PC-9 (cell line): Measurements from ENCODE around the gene RNH1. TPM values are rescaled to one million over a fixed set of nuclear protein-coding genes. Genes with fewer than 3 reads are reported as not detected.

Experiments used
- BruUV-seq: library from RNA; stranded (reverse); fragments of 400-500 nt; replicated peaks from 2 replicates; lab custom pipeline; 2021; lab: Mats Ljungman, UMichigan
- CTCF ChIA-PET: fragments of 300-600 bp; sonication (Branson Sonifier 250); formaldehyde crosslinking; loops from one replicate; lab custom pipeline; 2022; ENCODE audit warnings: antibody characterized with exemption; lab: Charles Lee
- POLR2A ChIA-PET: fragments of 300-600 bp; sonication (Branson Sonifier 250); formaldehyde crosslinking; loops from one replicate; lab custom pipeline; 2022; ENCODE audit warnings: antibody characterized with exemption; ENCODE audit not compliant: unreplicated experiment; lab: Charles Lee
- DNase-seq, 2 experiments: peaks; one replicate each; pipeline versions ENCODE4 v3.0.0 to v3.0.0-alpha.2; 2015 to 2022; ENCODE audit warnings: mixed read lengths in 1 of 2
- H2AFZ ChIP-seq: fragments of 200-600 bp; sonication (generic); 2 replicates; pipeline ENCODE4 v1.8.1; 2017; ENCODE audit warnings: antibody characterized with exemption
- H3F3A ChIP-seq: fragments of 200-600 bp; sonication (generic); 2 replicates; pipeline ENCODE4 v1.8.1; 2017; ENCODE audit warnings: antibody characterized with exemption, mild to moderate bottlenecking, low read depth; ENCODE audit not compliant: insufficient read depth
- H3K27ac ChIP-seq: fragments of 200-600 bp; sonication (generic); 2 replicates; pipeline ENCODE4 v1.6.1; 2016; ENCODE audit warnings: mixed run types
- H3K27me3 ChIP-seq: fragments of 200-600 bp; sonication (generic); 2 replicates; pipeline ENCODE4 v1.6.1; 2016; ENCODE audit warnings: low read depth, mixed run types; ENCODE audit not compliant: insufficient read depth
- H3K36me3 ChIP-seq: fragments of 200-600 bp; sonication (generic); 2 replicates; pipeline ENCODE4 v1.6.1; 2016; ENCODE audit warnings: low read depth, mixed run types
- H3K4me1 ChIP-seq: fragments of 200-600 bp; sonication (generic); replicated peaks from 2 replicates; pipeline ENCODE4 v1.6.1; 2016; ENCODE audit warnings: mixed run types; ENCODE audit not compliant: insufficient read depth
- H3K4me2 ChIP-seq: fragments of 200-600 bp; sonication (generic); 2 replicates; pipeline ENCODE4 v1.6.1; 2017; ENCODE audit warnings: mixed run types
- H3K4me3 ChIP-seq: fragments of 200-600 bp; sonication (generic); 2 replicates; pipeline ENCODE4 v1.6.1; 2016; ENCODE audit warnings: mixed run types
- H3K79me2 ChIP-seq: fragments of 200-600 bp; sonication (generic); 2 replicates; pipeline ENCODE4 v1.6.1; 2017; ENCODE audit warnings: low read depth, mixed run types
- H3K9me2 ChIP-seq: fragments of 200-600 bp; sonication (generic); 2 replicates; pipeline ENCODE4 v1.8.1; 2017; ENCODE audit warnings: mild to moderate bottlenecking; ENCODE audit not compliant: insufficient read depth
- H3K9me3 ChIP-seq: fragments of 200-600 bp; sonication (generic); 2 replicates; pipeline ENCODE4 v1.8.1; 2016; ENCODE audit warnings: low read depth; ENCODE audit not compliant: insufficient read depth
- H4K20me1 ChIP-seq: fragments of 200-600 bp; sonication (generic); 2 replicates; pipeline ENCODE4 v1.8.1; 2017; ENCODE audit not compliant: insufficient read depth
- EZH2 ChIP-seq: fragments of 200-600 bp; sonication (generic); IDR thresholded peaks from 2 replicates; pipeline ENCODE4 v1.8.0; 2017; ENCODE audit warnings: antibody characterized with exemption, low read depth
- intact Hi-C: fragments of 100-400 bp; cut with micrococcal nuclease; formaldehyde crosslinking; loops from one replicate; pipeline ENCODE4 v1.10.0; 2022; ENCODE audit not compliant: unreplicated experiment
- total RNA-seq: library from RNA; stranded (reverse); gene quantifications from 2 replicates; pipeline ENCODE4 v1.2.3, GENCODE V29; 2021
- TF ChIP-seq, protein P1 (sequence below): fragments of 200-600 bp; sonication (generic); conservative IDR thresholded peaks from 2 replicates; pipeline ENCODE4 v1.6.1; 2017; ENCODE audit warnings: mixed run types, antibody characterized with exemption, mild to moderate bottlenecking, moderate library complexity

Gene RNH1
- total RNA-seq, 1 experiment from 2014 or later: 87.8 TPM

DNA sequence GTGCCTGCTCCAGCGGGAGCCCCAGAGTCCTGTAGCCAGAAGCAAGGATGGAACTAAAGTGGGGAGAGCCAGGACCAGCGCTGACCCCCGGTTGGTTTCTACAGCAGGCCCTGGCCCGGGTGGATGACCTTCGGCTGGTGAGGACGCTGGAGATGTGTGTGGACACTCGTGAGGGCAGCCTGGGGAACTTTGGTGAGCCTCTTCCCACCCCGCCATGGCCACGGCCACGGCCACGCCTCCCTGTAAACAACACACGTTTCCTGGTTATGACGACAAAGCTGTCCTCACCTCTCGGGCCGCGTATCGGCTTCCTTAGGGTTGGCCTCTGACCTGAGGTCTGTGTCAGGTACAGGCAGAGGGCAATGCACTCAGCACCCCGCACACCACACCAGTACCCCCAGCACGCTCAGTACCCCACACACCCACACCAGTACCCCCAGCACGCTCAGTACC is 34.4 kb upstream of the RNH1 start:
- H3K36me3 ChIP-seq: no peaks in the 10 kb centered on the region
- no TSS peak for BruUV-seq
- H3K79me2 ChIP-seq: no peaks in the 10 kb centered on the region
- no peak overlapping the region for H3K4me3 ChIP-seq
- peaks cover 3% of the 10 kb centered on the region for H3F3A ChIP-seq
- no peak for DNase-seq
- no peaks in the 10 kb centered on the region for H3K4me1 ChIP-seq
- no peaks in the 10 kb centered on the region for H3K27me3 ChIP-seq
- no peaks in the 10 kb centered on the region for H3K9me2 ChIP-seq
- no peaks in the 10 kb centered on the region for H4K20me1 ChIP-seq
- intact Hi-C loops: no loop called here
- no peak overlapping the region for H3K4me2 ChIP-seq
- H3K9me3 ChIP-seq: no peaks in the 10 kb centered on the region
- ChIA-PET CTCF (no interaction called here), POLR2A (no interaction called here)
- H2AFZ ChIP-seq: no peak overlapping the region
- TF ChIP-seq, protein P1, sequence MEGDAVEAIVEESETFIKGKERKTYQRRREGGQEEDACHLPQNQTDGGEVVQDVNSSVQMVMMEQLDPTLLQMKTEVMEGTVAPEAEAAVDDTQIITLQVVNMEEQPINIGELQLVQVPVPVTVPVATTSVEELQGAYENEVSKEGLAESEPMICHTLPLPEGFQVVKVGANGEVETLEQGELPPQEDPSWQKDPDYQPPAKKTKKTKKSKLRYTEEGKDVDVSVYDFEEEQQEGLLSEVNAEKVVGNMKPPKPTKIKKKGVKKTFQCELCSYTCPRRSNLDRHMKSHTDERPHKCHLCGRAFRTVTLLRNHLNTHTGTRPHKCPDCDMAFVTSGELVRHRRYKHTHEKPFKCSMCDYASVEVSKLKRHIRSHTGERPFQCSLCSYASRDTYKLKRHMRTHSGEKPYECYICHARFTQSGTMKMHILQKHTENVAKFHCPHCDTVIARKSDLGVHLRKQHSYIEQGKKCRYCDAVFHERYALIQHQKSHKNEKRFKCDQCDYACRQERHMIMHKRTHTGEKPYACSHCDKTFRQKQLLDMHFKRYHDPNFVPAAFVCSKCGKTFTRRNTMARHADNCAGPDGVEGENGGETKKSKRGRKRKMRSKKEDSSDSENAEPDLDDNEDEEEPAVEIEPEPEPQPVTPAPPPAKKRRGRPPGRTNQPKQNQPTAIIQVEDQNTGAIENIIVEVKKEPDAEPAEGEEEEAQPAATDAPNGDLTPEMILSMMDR: no peak
- no peak for TF ChIP-seq EZH2
- no peak overlapping the region for H3K27ac ChIP-seq

DNA sequence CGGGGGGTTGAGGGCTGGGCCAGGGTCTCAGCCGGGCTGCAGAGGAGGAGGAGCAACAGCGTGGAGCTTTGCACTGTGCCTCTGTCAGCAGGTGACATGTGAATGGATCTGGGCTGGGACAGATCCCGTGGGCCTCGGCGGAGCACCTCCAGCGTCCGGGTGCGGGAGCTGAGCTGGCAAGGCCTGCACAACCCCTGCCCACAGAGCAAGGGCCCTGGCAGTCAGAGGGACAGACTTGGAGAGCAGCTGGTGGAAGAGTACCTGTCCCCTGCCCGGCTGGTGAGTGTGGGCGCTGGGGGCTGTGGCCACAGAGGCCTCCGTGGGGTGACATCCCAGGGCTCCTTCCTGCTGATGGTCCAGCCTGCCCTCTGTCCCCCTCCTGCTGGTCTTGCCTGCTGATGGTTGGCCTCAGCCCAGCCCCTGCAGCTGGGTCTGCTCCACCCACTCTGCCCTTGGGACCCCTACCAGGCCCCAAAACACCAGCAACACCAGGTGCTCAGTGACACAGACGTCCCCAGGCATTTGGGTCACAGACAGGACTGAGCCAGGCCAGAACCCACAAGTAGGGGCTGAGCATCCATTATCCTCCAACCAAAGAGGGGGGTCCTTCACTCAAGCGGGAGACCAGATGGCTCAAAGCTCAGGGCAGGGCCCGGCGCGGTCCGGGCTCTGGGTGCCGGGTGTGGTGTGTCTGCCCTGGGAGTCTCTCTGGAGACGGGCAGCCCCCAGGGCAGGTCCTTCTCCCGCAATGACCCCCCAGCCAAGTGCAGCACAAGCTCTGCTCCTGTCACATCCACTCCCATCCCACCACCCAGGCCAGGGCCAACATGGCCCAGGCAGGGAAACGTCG is 33.8 kb upstream of the RNH1 start:
- Histone ChIP-seq H3K27ac (no peak overlapping the region), H3K9me2 (no peaks in the 10 kb centered on the region), H3K9me3 (no peaks in the 10 kb centered on the region), H3K36me3 (no peaks in the 10 kb centered on the region), H3K4me2 (no peak overlapping the region), H3K4me1 (no peaks in the 10 kb centered on the region), H4K20me1 (no peaks in the 10 kb centered on the region), H3K79me2 (no peaks in the 10 kb centered on the region), H3K4me3 (no peak overlapping the region), H3K27me3 (no peaks in the 10 kb centered on the region), H2AFZ (no peak overlapping the region), H3F3A (peaks cover 8% of the 10 kb centered on the region)
- intact Hi-C loops: no loop called here
- no peak for TF ChIP-seq EZH2
- TF ChIP-seq, protein P1: no peak
- ChIA-PET POLR2A (no interaction called here), CTCF (no interaction called here)
- DNase-seq: no peak
- no TSS peak for BruUV-seq

DNA sequence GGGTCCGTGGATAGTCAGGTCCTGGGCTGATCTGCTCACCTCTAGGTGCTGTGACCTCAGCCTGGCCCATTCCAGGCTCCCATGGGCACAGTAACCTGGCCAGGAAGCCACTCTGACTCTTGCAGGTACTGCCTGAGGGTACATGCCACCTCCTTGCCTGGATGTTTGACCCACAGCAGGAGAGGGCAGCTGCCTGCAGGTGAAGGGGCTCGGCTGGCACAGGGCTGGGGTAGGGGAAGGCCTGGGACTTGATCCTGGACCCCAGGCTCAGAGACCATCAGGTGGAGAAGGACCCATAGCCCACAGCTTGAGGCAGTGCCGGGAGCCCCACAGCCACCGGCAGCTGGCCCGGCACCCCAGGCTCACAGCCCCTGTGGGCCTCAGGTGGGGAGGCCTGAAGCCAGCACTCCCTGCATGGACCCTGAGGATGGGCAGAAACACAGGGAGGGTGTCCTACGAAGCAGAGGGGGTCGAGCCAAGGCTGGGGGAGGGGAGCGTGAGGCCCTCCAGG is 33.0 kb upstream of the RNH1 start:
- CTCF ChIA-PET: no interaction called here
- H3K27ac ChIP-seq: no peak overlapping the region
- H3K79me2 ChIP-seq: no peaks in the 10 kb centered on the region
- H3K27me3 ChIP-seq: no peaks in the 10 kb centered on the region
- no peak overlapping the region for H3K4me3 ChIP-seq
- H2AFZ ChIP-seq: no peak overlapping the region
- H3K4me2 ChIP-seq: no peak overlapping the region
- no peak for DNase-seq
- H3K4me1 ChIP-seq: no peaks in the 10 kb centered on the region
- intact Hi-C loops: no loop called here
- TF ChIP-seq EZH2: no peak
- TF ChIP-seq, protein P1: no peak
- no peaks in the 10 kb centered on the region for H3K36me3 ChIP-seq
- no peaks in the 10 kb centered on the region for H4K20me1 ChIP-seq
- no peaks in the 10 kb centered on the region for H3K9me3 ChIP-seq
- peaks cover 8% of the 10 kb centered on the region for H3F3A ChIP-seq
- no peaks in the 10 kb centered on the region for H3K9me2 ChIP-seq
- POLR2A ChIA-PET: no interaction called here
- no TSS peak for BruUV-seq
